HS-5 (cell line): ENCODE measurements around the gene HLA-DQB1.
"Not testable (repeated sequence)": the region's sequence is repeated elsewhere in the genome, so short reads cannot be mapped to it uniquely, and the experiment has no call there.

Experiments used
- DNase-seq: peaks from one replicate; pipeline ENCODE4 v3.0.0-alpha.2; 2012; ENCODE audit warnings: low read depth

The HLA-DQB1 gene

DNA sequence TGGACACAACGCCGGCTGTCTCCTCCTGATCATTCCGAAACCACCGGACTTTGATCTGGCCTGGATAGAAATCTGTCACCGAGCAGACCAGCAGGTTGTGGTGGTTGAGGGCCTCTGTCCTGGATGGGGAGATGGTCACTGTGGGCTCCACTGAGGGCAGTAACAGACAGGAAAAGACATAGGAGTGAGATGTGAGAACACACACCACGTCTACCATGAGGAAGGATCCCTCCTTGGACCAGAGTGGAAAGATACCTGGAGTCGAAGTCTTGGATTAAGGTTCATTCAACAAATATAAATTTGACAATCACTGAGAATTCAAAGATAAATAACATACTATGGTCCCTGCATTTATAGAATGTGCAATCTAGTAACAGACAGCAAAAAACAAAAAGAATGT, 4.4 kb downstream of the HLA-DQB1 start:
- no peak for DNase-seq

DNA sequence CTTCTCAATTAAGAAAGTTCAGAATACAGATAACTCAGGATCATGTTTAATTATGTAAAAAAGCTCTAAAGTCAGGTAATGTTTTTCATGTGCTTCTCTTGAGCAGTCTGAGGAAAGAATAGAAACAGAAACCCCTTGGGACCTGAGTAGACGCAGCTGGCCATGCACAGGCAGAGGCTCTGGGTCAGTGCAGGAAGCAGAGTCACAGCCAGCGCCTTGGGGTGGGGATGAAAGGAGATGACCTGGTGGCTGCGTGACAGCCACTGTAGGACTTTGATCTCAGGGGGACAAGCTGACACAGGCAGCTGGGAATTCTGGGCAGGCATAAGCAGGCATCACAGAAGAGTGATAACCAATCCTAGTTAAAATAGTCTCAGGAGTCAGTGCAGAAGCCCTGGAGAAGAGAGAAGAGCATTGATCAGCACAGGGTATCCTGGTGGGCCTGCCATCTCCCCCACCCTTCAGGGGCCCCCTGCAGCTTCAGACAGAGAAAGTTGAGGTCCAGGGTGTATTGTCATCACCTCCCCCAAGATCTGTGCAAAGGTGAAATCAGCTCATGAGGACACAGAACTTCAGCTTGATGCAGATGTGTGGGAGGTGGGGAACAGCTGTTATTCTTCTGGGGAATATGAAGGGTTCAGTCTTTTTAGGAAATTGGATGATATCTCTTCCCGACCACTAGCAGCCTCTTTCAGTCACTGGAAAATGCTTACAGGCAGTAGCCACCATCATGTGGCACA, 6.4 kb downstream of the HLA-DQB1 start:
- no peak for DNase-seq

DNA sequence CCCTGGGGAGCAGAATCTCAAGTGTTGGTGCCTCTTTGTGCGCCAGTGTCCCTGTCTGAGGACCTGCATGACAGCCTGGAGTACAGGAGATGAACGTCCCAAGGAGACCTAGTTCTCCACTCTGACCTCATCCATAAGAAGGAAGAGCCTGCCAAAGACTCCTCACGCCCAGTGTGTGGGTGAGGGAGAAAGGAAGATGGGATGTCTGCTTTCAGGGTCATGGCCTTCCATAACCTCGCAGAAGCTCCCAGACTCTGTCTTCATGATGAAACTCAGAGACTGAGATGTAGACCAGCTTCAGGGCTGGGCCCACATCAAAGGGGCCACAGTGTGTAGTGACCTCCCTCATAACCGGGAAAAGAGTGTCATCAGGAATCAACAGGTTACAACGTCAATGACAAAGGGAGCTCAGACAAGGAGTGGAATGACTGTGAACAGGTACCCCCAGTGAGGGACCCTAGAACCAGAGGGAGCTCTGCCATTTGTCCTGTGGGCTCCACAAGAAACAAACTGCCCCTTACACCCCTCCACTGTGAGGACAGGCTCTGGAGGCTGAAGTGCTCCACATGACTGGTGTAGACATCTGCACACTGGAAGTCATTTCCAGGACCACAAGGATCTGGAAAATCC, 8.1 kb downstream of the HLA-DQB1 start:
- DNase-seq = no peak

DNA sequence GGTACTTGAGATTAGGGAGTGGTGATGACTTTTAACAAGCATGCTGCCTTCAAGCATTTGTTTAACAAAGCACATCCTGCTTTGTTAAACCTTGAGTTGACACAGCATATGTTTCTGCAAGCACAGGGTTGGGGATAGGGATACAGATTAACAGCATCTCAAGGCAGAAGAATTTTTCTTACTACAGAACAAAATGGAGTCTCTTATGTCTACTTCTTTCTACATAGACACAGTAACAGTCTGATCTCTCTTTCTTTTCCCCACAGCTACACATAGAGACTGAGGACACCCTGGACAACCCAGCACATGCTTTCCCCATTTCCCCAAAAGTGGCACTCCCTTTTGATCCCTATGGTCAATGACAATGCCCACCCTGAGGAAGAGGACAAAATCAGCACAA, 8.6 kb downstream of the HLA-DQB1 start:
- DNase-seq = not testable (repeated sequence)

DNA sequence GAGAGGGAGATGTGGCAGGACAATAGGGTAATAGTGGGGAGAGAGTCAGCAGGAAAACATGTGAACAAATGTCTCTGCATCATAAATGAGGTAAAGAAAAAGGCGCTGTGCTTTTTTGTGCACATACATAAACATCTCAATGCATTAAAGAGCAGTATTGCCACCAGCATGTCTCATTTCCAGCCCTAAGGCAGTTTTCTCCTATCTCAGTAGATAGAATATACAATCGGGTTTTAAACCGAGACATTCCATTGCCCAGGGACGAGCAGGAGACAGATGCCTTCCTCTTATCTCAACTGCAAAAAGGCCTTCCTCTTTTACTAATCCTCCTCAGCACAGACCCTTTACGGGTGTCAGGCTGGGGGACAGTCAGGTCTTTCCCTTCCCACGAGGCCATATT, 9.1 kb downstream of the HLA-DQB1 start:
- not testable (repeated sequence) for DNase-seq

DNA sequence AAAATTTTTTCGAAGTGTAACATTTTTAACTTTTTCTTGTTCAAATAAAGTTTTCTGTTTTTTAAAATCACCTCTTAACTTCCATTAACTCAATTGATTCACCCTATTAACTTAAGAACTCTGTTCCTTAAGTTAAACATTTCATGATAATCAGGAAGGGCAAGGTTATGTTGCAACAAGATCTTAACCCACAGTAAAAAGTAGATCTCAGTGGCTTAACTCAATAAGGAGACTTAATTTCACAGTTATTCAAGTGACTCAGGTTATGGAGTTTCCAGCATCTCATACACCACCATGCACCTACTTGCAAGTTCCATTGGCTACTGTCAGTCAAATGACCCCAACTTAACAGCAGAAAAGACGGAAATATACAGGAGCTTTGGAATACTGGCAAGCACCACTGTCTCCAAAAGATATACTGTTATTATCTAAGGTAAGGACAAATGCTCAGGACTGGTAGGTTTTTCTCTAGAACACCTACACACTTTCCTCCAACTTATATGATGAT, 11.2 kb downstream of the HLA-DQB1 start:
- no peak for DNase-seq

DNA sequence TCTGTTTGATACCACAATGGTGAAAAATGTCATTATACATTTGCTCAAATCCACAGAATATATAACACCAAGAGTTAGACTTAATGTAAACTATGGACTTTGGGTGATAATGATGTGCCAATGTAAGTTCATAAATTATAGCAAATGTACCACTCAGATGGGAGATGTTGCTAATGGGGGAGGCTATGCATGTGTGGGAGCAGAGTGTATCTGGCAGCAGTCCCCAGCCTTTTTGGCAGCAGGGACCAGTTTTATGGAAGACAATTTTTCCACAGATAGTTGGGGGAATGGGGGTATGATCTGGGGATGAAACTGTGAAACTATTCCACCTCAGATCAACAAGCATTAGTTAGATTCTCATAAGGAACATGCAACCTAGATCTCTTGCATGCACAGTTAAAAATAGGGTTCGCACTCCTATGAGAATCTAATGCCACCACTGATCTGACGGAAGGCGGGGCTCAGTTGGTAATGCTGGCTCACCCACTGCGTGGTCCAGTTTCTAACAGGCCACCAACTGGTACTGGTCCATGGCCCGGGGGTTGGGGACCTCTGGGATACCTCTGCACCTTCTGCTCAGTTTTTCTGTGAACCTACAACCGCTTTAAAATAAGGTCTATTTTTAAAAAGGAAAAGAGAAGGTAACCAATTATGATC, 21.3 kb downstream of the HLA-DQB1 start:
- no peak for DNase-seq

DNA sequence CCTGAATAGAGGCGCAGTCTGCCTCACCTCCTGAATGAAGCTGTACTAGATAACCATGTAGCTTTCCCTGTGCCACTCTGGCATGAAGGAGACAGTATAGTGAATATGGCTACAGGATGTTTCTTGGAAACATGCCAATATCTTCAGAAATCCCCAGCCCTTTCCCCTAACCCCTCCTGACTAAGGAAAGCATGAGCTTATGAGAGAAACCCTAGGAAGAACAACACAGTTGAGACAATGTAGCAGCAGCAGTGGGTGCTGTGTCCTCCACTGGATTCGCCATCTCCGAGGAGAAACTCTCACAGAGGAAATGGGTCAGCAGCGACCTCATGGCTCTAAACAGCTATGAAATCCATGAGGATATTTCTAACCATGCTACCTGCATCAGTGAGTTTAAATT, 22.6 kb downstream of the HLA-DQB1 start:
- DNase-seq = no peak

DNA sequence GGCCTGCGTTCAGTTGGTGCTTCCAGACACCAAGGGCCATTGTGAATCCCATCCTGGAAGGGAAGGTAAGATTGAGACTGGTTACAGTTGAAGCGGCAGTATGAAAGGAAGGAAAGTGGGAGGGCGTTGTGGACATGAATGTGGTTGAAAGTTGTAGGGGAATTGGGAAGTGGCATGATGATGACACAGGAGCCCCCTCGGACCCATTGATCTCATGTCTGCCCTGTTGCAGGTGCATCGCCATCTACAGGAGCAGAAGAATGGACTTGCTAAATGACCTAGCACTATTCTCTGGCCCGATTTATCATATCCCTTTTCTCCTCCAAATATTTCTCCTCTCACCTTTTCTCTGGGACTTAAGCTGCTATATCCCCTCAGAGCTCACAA, 23.7 kb downstream of the HLA-DQB1 start:
- no peak for DNase-seq

DNA sequence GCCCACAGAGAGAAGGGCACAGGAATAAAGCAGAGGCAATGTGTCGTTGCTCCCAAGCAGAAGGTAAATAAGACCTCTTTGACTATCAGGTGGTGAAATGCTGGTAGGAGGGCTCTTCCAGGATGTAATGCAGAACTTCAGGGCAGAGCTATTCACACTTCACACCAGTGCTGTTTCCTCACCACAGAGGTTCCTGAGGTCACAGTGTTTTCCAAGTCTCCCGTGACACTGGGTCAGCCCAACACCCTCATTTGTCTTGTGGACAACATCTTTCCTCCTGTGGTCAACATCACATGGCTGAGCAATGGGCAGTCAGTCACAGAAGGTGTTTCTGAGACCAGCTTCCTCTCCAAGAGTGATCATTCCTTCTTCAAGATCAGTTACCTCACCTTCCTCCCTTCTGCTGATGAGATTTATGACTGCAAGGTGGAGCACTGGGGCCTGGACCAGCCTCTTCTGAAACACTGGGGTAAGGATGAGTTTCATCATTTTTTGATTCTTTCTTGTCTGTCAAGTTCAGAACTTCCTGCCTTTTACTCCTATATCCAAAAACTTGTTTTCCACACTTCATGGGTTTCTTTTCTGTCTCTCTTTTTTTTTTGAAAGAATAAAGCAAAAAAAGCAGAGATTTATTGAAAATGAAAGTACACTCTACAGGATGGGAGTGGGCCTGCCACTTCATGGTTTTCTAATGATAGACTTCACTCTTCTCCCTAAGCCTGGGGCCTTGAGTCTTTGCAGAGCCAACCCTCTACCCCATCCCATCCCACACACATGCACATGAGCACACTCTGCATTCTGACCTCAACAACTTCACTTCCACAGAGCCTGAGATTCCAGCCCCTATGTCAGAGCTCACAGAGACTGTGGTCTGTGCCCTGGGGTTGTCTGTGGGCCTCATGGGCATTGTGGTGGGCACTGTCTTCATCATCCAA, 24.4 kb downstream of the HLA-DQB1 start:
- DNase-seq = not testable (repeated sequence)

DNA sequence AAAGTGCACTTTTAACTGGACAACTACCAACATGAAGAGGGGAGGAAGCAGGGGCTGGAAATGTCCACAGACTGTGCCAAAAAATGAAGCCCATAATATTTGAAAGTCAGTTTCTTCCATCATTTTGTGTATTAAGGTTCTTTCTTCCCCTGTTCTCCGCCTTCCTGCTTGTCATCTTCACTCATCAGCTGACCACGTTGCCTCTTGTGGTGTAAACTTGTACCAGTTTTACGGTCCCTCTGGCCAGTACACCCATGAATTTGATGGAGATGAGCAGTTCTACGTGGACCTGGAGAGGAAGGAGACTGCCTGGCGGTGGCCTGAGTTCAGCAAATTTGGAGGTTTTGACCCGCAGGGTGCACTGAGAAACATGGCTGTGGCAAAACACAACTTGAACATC, 25.3 kb downstream of the HLA-DQB1 start:
- no peak for DNase-seq

DNA sequence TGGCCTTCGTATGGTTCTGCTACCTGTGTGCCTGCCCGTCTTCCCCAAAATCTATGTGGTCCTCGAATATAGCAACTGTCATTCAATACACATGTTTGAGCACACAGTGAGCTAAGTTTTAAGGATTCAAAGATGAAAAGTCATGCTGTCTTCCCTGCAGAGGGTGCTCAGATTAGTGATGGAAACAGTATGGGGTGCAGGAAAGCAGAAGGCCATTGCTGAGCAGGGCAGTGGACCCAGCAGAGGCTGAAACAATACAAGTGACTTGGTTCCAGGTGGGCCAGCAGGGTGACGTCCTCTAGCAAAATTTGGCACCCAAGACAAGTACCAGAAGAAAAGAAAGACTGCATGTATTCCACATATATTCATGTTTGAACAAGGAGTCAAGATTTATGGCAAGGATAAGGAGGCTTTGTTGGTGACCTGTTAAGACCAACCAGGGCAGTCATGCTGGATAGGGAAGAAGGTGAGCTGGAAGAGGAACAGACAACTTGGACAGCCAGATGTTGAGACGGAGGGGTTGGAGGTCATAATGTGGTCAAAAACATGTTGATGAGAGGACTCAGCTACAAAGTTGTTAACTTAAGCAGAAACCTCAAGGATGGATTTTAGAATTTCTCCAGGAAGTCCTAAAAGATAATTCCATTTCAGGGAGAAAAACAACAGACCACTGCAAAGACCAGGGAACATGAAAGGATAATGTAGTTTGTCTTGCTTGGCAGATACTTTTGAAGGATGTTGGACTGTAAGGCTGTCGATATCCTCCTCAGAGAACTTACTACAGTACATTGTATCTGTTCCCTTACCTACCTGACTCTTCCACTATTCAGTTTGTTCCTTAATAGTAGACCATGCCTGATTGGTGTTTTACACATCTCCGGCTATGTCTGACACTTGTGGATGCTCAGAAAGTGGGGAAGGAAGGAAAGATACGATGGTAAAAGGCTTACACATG, 26.7 kb downstream of the HLA-DQB1 start:
- DNase-seq = no peak

DNA sequence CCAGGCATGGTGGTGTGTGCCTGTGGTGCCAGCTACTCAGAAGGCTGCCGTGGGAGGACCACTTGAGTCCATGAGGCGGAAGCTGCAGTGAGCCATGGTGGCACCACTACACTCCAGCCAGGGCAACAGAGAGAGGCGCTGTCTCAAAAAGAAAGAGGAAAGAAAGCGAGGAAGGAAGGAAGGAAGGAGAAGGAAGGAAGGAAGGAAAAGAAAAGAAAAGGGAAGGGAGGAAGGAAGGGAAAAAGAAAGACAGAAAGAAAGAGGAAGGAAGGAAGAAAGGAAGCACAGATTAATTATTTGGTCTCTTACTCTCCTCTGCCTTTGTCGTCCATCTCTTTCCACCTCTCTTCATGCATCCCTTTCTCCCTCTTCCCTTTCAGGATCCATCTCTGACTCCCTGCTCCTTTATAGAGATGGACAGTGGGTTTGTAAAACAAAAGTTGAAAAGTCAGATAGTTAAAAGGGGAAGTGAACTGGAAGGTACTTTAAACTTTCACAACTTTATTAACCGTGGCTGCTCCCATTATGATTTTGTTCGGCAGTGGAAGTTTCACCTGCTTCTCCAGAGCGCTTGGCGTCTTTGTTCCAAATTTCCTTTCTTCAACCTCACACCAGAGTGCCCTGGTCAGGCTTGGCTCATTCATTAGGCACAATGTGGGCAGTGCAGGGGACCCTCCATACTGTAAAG, 27.8 kb downstream of the HLA-DQB1 start:
- no peak for DNase-seq

DNA sequence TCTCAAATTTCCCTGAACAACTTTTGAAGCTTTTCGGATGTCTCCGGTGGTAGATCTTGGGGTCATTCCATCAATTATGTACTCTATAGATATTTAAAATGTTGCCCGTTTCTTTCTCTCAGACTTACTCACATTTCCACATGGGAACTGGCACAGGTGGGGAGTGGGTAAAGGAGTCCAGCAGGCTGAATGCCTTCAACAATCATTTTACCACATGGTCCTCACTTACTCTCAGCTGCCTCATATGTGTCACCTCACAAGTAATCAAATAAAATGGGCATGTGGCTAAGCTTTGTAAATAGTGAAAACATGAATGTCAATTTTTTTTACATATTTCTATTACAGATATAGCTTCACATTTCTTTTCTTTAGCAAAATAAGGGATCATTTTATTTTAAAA, 28.6 kb downstream of the HLA-DQB1 start:
- DNase-seq = no peak

DNA sequence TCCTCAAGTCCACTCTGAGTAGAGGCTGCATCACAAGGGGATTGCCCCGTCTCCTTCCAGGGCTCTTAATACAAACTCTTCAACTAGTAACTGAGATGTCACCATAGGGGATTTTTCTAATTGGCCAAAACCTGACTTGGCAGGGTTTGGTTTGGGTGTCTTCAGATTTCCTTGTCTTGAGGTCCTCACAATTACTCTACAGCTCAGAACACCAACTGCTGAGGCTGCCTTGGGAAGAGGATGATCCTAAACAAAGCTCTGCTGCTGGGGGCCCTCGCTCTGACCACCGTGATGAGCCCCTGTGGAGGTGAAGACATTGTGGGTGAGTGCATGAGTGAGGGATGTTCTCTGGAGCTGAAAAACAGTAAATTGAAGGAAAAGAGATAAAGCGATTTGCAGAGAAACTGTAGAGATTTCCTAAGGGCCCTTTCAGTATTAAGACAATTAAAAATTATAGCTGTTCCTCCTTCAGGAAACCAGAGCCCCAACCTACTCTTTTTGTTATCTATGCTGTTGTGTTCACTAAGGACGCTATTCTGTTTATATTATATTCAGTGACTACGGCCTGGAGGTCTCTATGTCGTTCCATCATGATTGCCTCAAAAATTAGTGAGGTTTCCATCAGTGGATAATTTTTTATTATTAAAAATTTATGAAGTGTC, 29.1 kb downstream of the HLA-DQB1 start, which contains the start of gene HLA-DQA1:
HLA-DQA1 (plus strand) TSS at position 188 of the 662 bp plus-strand sequence; CDS start at position 241, 53 bp downstream.
- DNase-seq = no peak

DNA sequence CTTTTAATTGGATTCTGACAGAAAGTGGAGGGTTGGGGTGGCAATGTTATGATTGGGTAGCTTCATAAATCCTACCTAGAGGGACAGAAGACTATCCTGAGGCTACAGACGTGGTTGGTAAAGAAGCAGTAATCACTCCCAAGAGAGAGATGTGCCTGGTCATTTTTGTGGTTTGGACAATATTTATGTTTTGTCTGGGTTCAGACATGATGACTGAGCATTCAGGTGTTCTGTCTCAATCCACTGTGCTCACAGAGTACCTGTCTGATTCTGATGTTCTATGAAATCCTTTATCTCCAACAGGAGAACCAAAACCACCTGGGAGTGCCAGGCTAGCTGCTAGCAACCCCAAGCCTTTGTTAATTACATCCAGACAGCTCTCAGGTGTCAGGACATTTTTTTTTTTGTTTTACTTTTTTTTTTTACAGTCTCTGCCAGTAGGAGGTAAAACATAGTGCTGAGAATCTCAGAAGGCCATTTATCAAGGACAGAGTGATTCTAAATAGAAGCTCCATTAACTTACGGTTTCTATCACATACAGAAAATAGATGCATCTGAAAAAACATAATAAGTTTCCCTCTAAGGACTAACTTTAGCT, 30.8 kb downstream of the HLA-DQB1 start:
- no peak for DNase-seq

DNA sequence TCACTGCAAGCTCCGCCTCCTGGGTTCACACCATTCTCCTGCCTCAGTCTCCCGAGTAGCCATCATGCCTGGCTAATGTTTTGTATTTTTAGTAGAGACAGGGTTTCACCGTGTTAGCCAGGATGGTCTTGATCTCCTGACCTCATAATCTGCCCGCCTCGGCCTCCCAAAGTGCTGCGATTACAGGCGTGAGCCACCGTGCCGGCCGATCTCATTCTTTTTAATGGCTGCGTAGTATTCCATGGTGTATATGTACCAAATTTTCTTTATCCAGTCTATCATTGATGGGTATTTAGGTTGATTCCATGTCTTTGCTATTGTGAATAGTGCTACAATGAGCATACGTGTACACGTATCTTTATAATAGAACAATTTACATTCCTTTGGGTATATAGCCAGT, 36.7 kb downstream of the HLA-DQB1 start:
- not testable (repeated sequence) for DNase-seq

DNA sequence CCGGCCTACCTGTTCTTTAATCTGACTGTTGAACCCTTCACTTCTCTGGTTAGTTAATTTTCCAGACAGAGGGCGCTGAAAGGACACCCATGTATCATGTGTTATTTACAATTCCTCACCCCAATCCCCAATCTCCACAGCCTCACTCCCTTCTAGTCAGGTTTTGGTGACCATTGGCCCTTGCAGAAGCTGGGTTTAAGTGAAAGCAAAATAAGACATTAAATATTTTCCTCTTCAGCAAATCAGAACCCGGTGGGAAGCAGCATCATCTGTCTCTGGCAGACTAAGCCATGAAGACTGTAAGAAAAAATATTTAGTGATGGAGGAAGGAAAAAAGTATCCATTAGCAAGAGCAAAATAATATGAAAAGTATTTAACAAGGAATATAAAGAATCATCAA, 38.6 kb downstream of the HLA-DQB1 start:
- no peak for DNase-seq

DNA sequence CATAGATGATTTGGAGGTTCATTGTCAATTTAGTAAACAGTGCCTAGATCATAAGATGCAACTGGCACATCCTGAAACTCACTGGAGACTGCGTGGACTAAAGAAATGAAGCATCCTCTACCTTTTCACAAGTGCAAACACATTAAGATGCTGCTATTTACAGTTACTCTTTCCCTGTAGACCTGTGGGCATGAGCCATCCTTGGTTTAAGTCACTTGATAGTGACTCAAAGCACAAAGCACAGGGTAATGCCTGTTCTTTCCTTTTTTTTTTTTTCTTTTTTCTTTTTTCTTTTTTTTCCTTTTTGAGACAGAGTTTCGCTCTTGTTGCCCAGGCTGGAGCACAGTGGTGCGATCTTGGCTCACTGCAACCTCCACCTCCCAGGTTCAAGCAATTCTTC, 39.2 kb downstream of the HLA-DQB1 start:
- no peak for DNase-seq
